GM15510 (cell line): ENCODE data around the gene CYTH1.

Source experiments
- POLR2A ChIP-seq: IDR thresholded peaks from 3 replicates; pipeline ENCODE4 v1.6.1; 2011; ENCODE audit warnings: borderline replicate concordance; ENCODE audit not compliant: insufficient read length; ENCODE audit errors: extremely low read depth

The CYTH1 gene

GRCh38 chr17:78784352-78784751 lies 2.3 kb upstream of the CYTH1 start:
- no peak for TF ChIP-seq POLR2A

GRCh38 chr17:78783711-78784324 lies 1.7 kb upstream of the CYTH1 start:
- no peak for TF ChIP-seq POLR2A

GRCh38 chr17:78781104-78781892 lies 775 bp downstream of the CYTH1 start:
- no peak for TF ChIP-seq POLR2A

- TF ChIP-seq POLR2A, result no peak
Measured at GRCh38 chr17:78780335-78780734, 1.7 kb downstream of the CYTH1 start.

- TF ChIP-seq POLR2A, result peak; percentile 30
Measured at GRCh38 chr17:78779850-78780249, 2.2 kb downstream of the CYTH1 start.

GRCh38 chr17:78777881-78778280 lies 4.2 kb downstream of the CYTH1 start:
- TF ChIP-seq POLR2A, result no peak

- TF ChIP-seq POLR2A, result peak; percentile 42
Measured at GRCh38 chr17:78774956-78775571, 7.0 kb downstream of the CYTH1 start.

GRCh38 chr17:78774453-78774852 lies 7.6 kb downstream of the CYTH1 start:
- TF ChIP-seq POLR2A, result no peak

- TF ChIP-seq POLR2A, result no peak
Measured at GRCh38 chr17:78771758-78772382, 10.2 kb downstream of the CYTH1 start.

- TF ChIP-seq POLR2A, result no peak
Measured at GRCh38 chr17:78769196-78769773, 12.8 kb downstream of the CYTH1 start.

- TF ChIP-seq POLR2A, result no peak
Measured at GRCh38 chr17:78767806-78768205, 14.3 kb downstream of the CYTH1 start.

GRCh38 chr17:78766743-78767294 lies 15.3 kb downstream of the CYTH1 start:
- TF ChIP-seq POLR2A, result no peak

GRCh38 chr17:78766225-78766624 lies 15.8 kb downstream of the CYTH1 start:
- TF ChIP-seq POLR2A, result no peak

GRCh38 chr17:78765821-78766220 lies 16.3 kb downstream of the CYTH1 start:
- no peak for TF ChIP-seq POLR2A

GRCh38 chr17:78764871-78765270 lies 17.2 kb downstream of the CYTH1 start:
- TF ChIP-seq POLR2A, result no peak

- TF ChIP-seq POLR2A, result no peak
Measured at GRCh38 chr17:78763561-78763960, 18.5 kb downstream of the CYTH1 start.
